ENCODE data around the gene PALLD.

PALLD gene

DNA sequence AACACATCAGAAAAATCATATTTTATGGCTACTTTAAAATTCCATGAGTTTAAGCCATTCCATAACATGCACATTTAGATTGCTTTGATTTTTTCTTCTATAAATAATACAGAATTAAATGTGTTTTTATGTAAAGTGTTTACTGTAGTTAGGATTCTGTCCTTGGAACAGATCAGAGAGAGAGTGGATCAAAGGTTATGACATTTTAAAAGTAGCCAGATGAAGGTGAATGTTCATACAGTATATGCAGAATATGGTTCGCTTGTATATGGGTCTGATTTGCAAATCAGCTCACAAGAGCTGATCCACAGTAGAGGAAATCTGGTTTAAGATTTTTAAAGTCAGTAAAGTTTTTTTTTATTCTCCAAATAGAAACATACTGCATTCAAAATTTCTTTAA, 7.2 kb upstream of the PALLD start:
- no peaks in the 10 kb centered on the region for H3K4me1 ChIP-seq
- no peak for DNase-seq
- H3K4me3 ChIP-seq (ENCODE audit: low read depth, low read length): no peak overlapping the region
- TF ChIP-seq, protein P1, sequence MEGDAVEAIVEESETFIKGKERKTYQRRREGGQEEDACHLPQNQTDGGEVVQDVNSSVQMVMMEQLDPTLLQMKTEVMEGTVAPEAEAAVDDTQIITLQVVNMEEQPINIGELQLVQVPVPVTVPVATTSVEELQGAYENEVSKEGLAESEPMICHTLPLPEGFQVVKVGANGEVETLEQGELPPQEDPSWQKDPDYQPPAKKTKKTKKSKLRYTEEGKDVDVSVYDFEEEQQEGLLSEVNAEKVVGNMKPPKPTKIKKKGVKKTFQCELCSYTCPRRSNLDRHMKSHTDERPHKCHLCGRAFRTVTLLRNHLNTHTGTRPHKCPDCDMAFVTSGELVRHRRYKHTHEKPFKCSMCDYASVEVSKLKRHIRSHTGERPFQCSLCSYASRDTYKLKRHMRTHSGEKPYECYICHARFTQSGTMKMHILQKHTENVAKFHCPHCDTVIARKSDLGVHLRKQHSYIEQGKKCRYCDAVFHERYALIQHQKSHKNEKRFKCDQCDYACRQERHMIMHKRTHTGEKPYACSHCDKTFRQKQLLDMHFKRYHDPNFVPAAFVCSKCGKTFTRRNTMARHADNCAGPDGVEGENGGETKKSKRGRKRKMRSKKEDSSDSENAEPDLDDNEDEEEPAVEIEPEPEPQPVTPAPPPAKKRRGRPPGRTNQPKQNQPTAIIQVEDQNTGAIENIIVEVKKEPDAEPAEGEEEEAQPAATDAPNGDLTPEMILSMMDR (IDR thresholded peaks at IDR 0.05; ENCODE audit: low read depth, low read length): no peak
- H3K9me3 ChIP-seq: no peaks in the 10 kb centered on the region
- no peaks in the 10 kb centered on the region for H3K27me3 ChIP-seq
- no peaks in the 10 kb centered on the region for H3K36me3 ChIP-seq

DNA sequence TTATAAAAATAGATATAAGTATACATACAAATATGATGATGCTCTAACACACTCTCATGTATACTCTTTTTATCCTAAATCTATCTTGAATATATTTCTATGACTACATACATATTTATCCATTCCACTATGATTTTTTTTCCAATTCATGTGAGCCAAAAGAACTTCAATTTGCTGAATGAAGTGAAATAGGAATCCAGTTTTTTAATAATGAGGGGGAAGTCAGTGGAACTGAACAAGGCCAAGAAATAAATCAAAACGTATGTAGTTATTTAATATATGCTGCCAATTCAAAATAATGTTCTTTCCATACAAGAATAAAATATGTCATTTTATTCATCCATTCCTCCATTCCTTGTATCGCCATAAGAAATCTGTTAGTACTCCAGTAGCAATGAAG, 6.1 kb upstream of the PALLD start:
- Histone ChIP-seq H3K36me3 (no peaks in the 10 kb centered on the region), H3K9me3 (no peaks in the 10 kb centered on the region), H3K27me3 (no peaks in the 10 kb centered on the region), H3K4me1 (no peaks in the 10 kb centered on the region), H3K4me3 (ENCODE audit: low read depth, low read length) (no peak overlapping the region)
- TF ChIP-seq, protein P1 (IDR thresholded peaks at IDR 0.05; ENCODE audit: low read depth, low read length): no peak
- no peak for DNase-seq

DNA sequence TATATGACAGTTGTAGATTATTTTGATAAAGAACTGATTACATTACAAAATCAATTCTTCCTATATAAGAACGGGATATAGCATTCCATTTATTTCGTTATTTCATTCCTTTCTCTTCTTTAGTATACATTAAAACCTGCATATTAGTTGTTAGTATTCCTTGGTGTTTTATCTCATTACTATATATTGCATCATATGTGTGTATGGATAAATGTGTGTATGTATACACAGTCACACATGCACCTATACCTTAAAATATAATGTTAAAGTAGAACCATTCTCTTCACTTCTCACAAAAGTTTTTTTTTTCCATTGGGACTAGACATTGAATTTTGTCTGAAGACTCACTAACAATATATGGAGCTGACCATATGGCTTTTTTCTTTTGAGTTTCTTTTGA, 5.3 kb upstream of the PALLD start:
- Histone ChIP-seq H3K27me3 (no peaks in the 10 kb centered on the region), H3K4me1 (no peaks in the 10 kb centered on the region), H3K4me3 (ENCODE audit: low read depth, low read length) (no peak overlapping the region), H3K36me3 (no peaks in the 10 kb centered on the region), H3K9me3 (no peaks in the 10 kb centered on the region)
- TF ChIP-seq, protein P1 (IDR thresholded peaks at IDR 0.05; ENCODE audit: low read depth, low read length): no peak
- DNase-seq: no peak

DNA sequence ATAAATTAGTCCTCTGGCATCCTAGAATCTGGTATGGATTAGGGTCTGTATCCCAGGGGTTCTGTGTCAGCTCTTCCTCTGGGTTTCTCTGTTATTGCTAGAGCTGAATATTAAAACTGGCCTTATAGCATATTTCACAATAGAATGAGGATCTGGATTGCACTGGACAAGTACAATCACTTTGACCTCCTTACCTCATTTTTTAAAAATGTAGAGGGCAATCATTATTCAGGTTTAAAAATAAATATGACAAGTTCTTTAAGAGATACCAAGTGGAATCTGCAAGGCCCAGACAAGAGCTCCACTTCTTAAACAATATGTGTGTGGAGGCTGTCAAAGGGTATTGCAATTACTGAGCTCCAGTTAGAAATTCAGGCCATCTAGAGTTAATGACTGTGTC, 1.4 kb downstream of the PALLD start:
- H3K27me3 ChIP-seq: no peaks in the 10 kb centered on the region
- TF ChIP-seq, protein P1 (IDR thresholded peaks at IDR 0.05; ENCODE audit: low read depth, low read length): no peak
- DNase-seq: no peak
- no peaks in the 10 kb centered on the region for H3K9me3 ChIP-seq
- no peaks in the 10 kb centered on the region for H3K36me3 ChIP-seq
- H3K4me1 ChIP-seq: no peaks in the 10 kb centered on the region
- no peak overlapping the region for H3K4me3 ChIP-seq (ENCODE audit: low read depth, low read length)

DNA sequence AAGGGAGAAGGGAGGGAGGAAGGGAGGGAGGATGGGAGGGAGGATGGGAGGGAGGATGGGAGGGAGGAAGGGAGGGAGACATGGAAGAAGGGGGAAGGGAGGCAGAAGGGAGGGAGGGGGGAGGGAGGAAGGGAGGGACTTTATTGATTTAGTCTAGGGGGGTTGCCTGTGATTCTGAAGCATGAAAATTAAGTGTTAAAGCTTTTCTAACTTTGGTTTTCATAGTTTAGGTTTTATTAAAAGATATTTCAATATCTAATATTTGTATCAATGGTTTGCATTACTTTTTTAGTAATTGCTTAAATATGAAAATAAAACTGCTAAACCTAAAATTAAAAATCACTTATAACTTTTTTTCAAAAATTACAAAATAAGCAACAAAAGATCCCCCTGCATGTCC, 2.4 kb downstream of the PALLD start:
- no peaks in the 10 kb centered on the region for H3K4me1 ChIP-seq
- no peaks in the 10 kb centered on the region for H3K9me3 ChIP-seq
- H3K36me3 ChIP-seq: no peaks in the 10 kb centered on the region
- no peak overlapping the region for H3K4me3 ChIP-seq (ENCODE audit: low read depth, low read length)
- no peaks in the 10 kb centered on the region for H3K27me3 ChIP-seq
- TF ChIP-seq, protein P1 (IDR thresholded peaks at IDR 0.05; ENCODE audit: low read depth, low read length): no peak
- no peak for DNase-seq

DNA sequence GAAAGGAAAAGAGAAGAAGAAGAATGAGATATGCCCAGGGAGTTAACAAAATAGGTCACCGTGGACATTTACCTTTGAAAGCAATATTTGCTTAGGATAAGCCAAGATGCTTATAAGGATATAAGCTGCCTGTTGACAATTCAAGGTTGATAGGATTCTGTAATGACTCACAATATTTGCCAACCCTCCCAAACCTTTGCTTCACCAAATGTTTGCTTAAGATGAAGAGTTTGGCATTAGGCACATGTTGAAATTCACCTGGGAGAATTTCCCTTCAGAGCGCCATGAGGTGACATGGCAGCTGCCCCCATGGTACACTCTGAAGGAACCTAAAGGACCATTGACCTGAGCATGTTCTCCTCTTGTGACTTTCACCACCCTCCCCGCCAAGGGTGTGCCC, 4.6 kb downstream of the PALLD start:
- DNase-seq: no peak
- TF ChIP-seq, protein P1 (IDR thresholded peaks at IDR 0.05; ENCODE audit: low read depth, low read length): no peak
- H3K4me1 ChIP-seq: no peaks in the 10 kb centered on the region
- no peaks in the 10 kb centered on the region for H3K36me3 ChIP-seq
- no peaks in the 10 kb centered on the region for H3K9me3 ChIP-seq
- H3K27me3 ChIP-seq: no peaks in the 10 kb centered on the region
- no peak overlapping the region for H3K4me3 ChIP-seq (ENCODE audit: low read depth, low read length)
